ENCODE results near the gene RAB6B.

Gene RAB6B

DNA sequence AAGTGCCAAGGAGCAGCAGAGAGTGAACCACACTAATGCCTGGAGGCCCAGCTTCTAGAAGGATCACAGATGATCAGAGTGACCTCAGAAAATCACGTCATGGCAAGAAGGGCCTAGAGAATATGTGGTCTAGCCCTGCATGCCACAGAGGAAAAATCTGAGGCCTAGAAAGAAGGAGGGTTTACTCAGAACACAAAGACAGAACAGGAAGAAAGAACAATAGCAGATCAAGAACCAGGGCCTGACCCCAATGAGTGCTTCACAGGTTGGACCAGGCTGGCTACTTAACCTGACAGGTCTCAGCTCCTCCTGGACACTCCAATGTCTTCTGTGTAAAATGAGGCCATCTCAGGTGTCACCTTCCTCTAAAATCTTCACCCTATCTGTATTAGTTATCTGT lies 14.2 kb downstream of the RAB6B start:
- DNase-seq (ENCODE audit: low read depth, low spot score), result no peak

DNA sequence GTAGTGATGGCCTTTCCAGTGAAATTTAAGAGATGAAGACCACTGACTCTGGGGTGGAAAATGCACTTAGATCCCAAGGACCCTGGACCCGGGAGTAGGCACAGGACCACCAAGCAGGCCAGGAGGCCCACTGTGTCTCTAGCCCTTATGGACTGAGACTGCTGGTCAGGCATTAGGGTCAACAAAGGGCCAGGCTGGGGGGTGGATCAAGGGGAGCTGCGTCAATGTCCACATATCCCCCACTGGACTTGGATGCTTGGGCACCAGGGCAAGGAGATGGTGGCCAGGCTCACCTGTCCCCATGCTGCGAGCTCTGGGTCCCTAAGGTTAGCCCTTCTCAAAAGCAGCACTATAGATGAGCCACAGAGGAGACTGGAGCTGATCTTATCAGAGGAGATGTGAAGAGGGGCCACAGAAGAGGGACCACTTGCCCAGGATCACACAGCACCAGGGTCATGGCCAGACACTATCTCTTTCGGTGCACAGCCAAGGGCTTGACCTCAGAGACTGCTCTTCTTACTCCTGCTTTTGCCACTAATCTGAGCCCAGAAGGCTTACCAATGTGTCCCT lies 14.7 kb downstream of the RAB6B start:
- DNase-seq (ENCODE audit: low read depth, low spot score), result no peak

DNA sequence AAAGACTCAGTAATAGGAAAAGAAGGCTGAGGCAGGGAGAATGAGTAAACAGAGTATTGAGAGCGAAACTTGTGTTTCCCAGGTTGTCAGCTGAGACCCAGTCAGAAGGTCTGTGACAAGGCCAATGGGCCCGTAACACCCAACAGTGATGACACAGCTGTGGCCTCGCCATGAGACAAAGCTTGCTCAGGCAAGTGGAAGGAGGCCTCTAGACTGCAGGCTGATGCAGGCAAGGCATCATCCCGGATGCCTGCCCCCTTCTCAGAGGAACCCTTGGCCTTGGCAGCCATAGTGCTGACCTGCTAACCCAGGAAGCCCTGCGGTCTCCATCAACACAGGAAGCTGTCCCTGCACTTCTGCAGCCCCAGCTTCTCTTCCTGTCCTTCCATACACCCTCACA lies 15.4 kb downstream of the RAB6B start:
- no peak for DNase-seq (ENCODE audit: low read depth, low spot score)

DNA sequence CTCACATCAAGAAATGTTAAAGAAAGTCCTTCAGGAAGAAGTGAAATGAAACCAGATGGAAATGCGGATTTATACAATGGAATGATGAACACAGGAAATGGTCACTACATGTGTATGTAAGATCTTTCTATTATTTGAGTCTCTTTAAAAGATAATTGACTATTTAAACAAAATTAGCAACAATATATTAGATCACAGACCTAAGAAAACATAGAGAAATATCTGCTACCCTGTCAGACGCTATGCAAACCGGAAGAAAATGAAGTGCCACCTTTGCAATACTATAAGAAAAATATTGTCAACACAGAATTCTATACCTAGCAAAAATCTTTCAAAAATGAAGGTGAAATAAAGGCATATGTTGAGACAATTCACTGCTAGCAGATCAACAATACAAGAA lies 17.2 kb downstream of the RAB6B start:
- DNase-seq (ENCODE audit: low read depth, low spot score), result no peak

DNA sequence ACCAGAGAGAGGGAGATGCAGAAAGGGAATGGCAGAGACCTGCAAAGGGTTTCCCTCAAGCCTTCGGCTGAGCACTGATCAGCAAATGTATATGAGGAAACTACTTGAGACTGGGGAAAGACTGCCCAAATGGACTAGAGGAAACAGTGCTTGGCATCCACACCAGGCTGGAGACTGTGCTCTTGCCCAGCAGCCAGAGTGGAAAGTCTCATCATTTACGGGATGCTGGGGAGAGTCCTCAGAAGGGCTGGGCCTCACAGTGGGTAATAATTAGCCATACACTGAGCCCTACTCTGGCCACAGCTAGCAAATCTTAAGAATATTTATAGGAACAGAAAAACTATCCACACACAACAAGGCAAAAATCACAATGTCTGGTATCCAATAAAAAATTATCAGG lies 18.5 kb downstream of the RAB6B start:
- DNase-seq (ENCODE audit: low read depth, low spot score), result no peak

DNA sequence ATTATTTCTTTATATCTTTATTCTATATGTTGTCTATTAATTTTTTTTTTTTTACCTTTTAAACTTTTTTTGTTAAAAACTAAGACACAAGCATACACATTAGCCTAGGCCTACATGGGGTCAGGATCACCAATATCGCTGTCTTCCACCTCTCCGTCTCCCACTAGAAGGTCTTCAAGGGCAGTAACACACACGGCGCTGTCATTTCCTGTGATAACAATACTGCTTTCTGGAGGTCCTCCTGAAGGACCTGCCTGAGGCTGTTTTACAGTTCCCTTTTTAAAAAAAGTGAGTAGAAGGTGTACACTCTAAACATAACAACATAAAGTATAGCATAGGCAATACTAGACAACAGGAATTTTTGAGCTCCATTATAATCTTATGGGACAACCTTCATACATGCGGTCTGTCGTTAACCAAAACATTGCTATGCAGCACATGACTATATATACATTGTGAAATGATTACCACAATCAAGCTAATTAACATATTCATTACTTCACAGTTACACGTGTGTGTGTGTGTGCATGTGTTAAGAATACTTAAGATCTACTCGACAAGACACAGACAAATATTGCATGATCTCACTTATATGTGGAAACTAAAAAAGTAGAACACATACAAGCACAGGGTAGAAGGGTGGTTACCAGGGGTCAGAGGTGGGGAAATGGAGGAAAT lies 20.8 kb downstream of the RAB6B start:
- DNase-seq (ENCODE audit: low read depth, low spot score), result no peak

DNA sequence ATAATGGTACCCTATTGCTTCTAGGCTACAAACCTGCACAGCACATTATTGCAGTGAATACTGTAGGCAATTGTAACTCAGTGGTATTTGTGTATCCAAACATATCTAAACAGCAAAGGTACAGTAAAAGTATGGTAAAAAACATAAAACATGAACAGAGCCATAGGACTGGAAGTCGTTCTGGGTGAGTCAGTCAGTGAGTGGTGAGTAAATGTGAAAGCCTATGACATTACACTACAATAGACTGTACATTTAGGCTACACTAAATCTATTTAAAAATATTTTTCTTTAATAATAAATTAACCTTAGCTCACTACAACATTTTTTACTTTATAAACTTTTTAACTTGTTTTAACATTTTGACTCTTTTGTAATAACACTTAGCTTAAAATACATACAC lies 21.3 kb downstream of the RAB6B start:
- no peak for DNase-seq (ENCODE audit: low read depth, low spot score)

DNA sequence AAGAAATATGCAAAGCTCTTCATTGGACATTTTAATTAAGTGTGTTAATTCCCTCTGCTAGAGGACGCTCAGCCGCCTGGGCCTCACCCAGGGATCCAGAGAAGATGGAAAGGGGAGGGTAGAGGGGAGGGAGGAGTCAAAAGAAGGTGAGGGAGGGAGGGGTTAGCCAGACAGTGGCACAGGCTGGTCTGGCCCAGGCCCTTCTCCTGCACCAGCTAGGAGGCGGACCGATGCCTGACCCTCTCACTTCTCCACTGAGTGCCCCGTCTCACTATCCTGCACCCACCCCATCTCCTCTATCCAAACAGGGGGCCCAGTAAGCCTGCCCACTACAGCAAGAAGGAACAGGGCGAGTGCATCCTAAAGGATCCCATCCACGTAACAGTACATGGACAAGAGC lies 22.9 kb downstream of the RAB6B start:
- no peak for DNase-seq (ENCODE audit: low read depth, low spot score)

DNA sequence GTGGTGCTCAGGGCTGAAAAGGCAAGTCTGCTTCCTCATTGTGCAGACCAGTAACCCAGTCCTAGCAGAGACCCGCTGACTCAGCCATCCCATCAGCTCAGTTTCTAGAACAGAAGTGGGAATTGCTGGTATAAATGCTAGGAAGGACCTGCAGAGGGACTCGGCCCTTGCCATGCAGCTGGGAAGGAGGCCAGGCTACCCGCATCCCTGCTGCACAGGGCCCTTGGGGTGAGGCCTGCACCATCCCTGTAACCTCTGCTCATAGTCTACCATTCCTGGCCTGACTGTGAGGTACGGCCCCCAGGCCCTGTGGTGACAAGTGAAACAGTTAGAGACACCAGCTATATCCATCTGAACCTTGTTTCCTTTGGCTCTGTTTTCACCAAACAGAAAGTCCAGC lies 23.5 kb downstream of the RAB6B start:
- DNase-seq (ENCODE audit: low read depth, low spot score), result no peak

DNA sequence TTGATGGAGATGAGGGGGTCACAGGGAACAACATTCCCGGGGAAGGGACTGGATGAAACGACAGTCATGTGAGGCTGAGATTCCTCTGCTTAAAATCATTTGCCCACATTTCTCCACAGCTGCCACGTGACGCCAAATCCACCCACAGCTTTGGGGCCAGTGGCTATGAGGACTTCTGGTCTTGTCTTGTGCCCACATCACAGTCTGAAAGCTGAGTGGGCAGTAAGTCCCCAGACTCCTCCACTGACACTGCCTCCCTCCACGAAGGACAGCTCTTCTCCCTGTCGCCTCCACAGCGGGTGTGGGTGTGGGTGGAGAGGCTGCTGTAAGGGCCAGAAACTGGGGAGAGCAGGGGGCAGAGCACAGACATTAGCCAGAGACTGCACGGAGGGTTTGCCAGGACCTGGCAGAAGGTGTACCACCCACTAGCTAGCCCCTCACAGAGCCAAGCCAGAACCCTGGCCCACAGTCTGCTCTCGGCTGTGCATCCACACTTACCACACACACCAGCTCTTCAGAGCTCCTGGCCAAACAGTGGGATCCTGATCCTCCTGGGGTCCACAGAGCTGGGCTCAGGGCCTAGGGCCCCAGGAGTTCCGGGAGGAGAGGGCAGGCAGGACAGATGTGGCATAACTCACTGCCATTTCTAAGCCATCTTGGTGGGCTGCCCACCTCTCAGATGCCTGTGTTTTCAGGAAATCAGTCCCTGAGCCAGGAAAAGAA lies 24.2 kb downstream of the RAB6B start:
- no peak for DNase-seq (ENCODE audit: low read depth, low spot score)

DNA sequence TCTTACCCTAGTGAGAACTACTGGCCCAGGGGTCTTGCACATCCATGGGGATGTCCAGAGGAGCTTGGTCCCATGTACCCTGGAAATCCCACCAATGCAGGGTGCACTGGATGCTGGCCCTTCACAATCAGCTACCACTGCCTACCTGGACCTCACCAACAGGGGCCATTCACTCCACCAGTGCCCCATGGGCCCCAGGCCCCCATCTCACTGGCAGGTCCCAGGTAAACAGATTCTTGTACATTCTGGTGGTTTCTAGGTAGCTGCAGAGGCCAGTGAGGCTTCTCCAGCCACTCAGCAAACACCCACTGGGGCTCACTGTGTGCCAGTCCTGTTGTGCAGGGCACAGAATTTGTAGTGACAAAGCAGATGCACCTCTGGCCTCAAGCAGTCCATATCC lies 24.9 kb downstream of the RAB6B start:
- DNase-seq (ENCODE audit: low read depth, low spot score), result no peak

DNA sequence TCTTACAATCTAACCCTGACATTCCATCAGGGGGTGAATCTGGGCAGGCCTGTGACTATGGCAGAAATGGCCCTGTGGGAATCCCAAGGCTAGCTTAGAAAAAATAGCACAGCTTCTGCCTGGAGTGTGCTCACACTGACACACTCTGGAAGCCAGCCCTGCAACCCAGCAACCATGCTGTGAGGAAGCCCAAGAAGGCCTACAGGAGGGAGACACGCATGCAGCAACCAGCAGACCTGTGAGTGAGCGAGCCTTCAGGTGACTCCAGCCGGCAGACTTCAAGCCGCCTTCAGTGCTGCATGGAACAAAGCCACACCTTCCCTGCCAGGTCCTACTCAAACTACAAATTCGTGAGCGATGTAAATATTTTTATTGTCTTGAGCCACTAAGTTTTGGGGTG lies 26.1 kb downstream of the RAB6B start:
- no peak for DNase-seq (ENCODE audit: low read depth, low spot score)

DNA sequence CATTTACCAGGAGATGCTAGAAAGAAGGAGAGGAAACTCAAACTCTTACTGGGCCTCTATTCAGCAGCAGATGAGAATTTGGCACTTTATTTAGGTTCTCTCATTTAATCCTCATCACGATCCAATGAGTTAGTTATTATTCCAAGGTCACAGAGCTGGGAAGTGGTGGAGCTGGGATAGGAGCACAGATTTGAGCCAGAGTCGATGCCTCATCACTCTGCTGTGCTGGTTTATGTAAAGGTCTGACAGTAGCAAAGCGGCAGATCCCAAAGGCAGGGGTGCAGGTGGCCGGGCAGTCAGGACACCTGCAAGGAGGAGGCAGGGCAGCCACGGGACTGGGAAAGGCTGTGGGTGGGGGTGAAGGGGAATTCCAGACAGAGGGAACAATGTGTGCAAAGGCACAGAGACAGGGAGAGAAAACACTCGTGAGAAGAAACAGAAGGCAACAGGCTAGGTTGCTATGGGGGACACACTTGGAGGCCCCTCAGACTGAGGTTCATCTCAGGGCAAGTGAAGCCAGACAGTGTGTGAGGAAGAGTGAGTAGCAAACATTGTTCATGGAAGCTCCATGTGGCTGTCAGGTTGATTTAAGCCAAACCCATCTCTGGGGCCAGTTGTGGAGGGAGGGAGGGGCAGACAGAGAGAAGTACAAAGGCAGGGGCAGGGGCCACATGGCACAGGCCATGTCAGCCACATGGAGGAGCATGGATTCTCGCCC lies 26.8 kb downstream of the RAB6B start:
- DNase-seq (ENCODE audit: low read depth, low spot score), result no peak

DNA sequence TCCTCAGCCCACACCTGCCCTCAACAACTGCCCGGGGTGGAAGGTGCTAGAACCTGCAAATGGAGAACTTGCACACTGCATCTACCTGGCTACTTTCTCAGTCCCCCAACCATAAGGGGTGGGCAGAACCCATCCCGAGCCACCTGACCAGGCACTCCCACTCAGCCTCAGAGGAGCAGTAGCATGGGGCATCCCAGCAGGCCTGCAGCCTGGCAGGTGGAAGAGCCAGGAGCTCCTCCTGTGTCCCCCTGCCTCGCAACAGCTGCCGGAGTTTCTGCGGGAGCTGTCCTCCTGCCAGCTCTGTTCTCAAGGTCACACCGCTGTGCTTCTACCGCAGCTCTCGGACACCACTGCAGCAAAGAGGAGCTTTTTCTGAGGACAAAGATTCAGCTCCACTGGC lies 27.5 kb downstream of the RAB6B start:
- no peak for DNase-seq (ENCODE audit: low read depth, low spot score)

DNA sequence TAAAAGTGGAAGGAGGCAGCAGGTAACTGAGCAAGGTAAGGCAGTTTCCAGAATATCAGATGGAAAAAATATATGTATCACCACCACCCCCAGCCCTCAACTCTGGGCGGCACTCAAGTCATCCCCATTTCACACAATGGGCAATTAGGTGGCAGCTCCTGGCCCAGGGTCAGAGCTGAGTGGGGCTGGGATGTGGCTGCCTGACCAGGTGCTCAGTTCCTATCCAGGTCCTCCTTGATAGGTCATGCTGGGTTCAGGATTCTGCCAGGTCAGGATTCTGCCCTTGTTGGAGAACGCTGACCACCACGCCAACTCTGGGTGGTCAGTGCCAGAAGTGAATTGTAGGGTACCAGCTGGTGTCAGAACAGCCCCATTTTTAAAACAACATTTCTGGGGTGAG lies 29.5 kb downstream of the RAB6B start:
- DNase-seq (ENCODE audit: low read depth, low spot score), result no peak

DNA sequence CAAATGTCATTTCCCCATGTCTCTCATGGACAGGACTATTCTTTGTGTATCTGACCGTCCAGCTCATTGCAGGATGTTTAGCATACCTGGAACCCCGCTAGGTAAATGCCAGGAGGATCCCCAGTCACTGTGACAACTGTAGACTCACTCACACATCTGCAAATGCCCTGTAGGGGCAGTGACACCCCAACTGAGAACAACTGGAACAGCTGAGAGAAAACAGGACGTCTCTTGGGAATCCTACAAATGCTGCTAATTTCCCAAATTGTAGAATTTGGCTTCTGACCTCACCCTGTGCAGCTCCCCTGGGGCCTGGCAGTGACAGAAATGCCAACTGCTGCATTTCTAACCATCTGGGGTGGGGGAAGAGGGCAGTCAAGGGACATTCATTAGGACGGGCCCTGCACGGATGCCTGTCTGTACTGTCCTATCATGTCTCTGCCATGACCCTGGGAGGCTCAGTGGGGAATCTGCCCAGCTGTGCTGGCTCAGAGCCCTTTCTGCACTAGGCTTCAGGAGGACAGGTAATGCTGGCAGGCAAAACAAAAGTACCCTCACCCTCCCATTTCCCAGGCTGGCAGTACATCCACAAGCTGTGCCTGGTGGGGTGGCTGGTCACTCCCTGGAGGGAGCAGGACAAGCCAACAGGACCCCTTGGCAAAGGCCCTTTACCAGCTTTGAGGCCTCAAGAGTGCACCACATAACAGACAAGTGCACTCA lies 30.4 kb downstream of the RAB6B start:
- no peak for DNase-seq (ENCODE audit: low read depth, low spot score)

DNA sequence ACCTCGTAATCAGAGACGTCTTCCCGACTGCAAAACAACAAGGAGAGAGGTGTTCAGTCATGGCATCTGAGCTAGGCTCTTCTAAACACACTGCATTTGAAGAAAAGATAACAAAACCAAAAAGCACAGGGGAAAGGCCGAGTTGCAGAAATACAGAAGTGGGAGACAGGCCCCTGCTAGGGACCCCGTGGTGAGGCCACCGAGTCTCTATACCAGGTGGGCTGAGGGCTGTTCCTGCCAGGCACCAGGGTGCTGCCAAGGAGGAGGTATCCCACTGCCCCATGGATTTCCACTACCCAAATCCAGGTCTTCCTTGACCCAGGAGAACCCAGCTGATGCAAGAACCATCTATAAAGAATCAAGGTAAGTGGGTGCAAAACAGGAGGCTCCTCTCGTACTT lies 31.1 kb downstream of the RAB6B start:
- DNase-seq (ENCODE audit: low read depth, low spot score), result no peak

DNA sequence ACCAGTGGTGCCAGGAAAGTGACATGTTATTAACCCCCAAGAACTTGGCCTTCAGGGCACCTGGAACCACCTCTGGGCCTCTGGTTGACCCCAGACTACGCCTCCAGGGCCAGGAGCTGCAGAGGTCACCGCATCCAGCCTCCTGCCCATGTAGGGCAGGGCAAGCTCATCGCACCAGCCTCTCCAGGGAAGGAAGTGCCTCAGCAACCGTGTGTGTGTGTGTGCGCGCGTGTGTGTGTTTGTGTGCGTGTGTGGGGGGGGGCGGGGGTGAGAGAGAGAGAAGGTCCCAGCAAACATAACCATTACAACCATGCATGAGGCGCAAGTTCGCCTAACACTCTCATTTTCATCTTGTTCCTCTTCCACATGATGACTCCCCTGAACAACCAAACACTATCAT lies 31.8 kb downstream of the RAB6B start:
- DNase-seq (ENCODE audit: low read depth, low spot score), result no peak

DNA sequence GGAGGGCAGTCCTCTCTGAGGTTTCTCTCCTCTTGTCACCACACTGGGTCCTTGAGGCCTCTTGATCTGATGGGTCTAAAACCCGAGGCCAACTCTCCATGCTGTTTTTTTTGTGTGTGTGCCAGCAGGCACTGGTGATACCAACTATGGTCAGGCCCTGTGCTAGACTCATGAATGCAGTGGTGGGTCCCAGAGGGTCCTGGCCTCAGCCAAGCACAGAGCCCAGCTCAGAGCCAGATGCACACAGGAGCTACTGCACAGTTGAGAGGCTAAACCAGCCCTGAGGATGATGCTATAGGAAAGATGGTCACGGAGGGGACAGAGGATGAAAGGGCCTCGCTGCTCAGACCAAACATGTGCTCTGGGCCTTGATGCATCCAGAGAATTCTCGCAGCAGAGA lies 33.5 kb downstream of the RAB6B start:
- no peak for DNase-seq (ENCODE audit: low read depth, low spot score)

DNA sequence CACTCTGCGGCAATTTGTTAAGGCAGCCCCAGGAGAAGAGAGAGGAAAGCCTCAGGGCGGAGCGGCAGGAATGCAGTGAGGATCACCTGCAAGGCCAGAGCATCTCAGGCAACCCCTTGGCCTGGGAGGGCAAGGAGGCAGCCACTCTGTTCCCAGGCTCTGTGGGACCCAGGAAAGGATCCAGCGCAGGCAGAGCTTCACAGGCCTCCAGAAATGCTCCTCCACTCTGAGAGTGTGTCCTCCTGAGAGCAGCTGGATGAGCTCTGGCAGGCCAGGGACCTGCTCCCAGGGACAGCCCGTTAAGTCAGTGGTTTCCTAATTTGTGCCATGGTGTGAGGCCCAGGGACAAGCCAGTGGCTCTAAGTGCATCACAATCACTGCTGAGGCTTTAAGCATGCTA lies 35.2 kb downstream of the RAB6B start:
- DNase-seq (ENCODE audit: low read depth, low spot score), result no peak

DNA sequence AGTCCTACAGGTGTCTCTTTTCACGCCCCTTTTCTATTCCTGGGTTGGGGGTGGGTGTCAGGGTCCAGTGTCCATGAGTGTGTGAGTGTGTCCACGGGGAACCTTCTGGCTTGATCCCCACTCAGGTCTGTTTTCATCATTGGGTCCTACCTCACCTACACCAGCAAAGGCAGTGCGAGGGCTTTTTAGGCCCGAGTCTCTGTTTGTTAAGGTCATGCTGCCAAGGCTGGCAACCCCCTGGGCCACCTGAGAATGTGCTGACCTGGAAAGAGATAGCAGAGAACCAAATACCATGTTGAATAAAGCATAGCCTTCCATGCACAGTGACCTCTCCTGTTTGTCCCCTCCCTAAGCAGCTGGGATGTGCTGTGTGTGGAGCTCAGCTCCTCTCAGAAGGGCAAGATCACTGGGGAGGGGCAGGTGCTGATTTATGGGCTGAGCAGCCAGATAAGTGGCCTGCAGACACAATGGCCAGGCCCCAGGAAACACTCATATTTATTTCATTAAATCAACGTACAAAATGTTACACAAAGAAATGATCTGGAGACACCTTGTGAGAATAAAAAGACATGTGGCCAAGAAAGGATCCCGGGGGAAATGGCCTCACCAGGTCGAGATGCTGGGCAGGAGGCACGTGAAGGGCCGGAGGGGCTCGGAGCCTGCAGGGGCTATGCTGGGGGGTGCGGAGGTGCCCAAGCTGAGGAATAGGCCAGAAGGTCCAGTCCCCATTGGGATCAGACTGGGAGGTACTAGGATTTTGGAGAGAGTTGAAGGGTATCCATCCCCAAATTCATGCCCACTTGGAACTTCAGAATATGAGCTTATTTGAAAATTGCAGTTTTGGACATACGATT lies 36.1 kb downstream of the RAB6B start:
- DNase-seq (ENCODE audit: low read depth, low spot score), result no peak

Data from smooth muscle cell of the brain vasculature (primary cell).